PFSK-1 (cell line): ENCODE results near the gene TMEM233. TPM values are rescaled to one million over a fixed set of nuclear protein-coding genes. Genes with fewer than 3 reads are reported as not detected.

Experiments used
- FOXP2 ChIP-seq: optimal IDR thresholded peaks from 2 replicates; pipeline ENCODE3; 2011; ENCODE audit warnings: borderline replicate concordance, control low read depth, inconsistent platforms; ENCODE audit not compliant: insufficient read depth; ENCODE audit errors: extremely low read length, extremely low read depth
- POLR2AphosphoS5 ChIP-seq: IDR thresholded peaks from 2 replicates; pipeline ENCODE4 v1.6.1; 2012; ENCODE audit warnings: low read depth, mild to moderate bottlenecking, control low read depth, low read length, moderate library complexity
- SIN3A ChIP-seq: IDR thresholded peaks from 2 replicates; pipeline ENCODE4 v1.6.1; 2012; ENCODE audit warnings: mild to moderate bottlenecking, low read length, moderate library complexity, borderline replicate concordance; ENCODE audit not compliant: insufficient read depth
- TAF1 ChIP-seq: IDR thresholded peaks from 2 replicates; pipeline ENCODE4 v1.6.1; 2012; ENCODE audit warnings: low read length, control low read depth, borderline replicate concordance; ENCODE audit not compliant: insufficient read depth
- polyA plus RNA-seq: library from polyadenylated mRNA; unstranded; fragments of >200 nt; gene quantifications from one replicate; pipeline ENCODE4 v1.2.1, GENCODE V29; 2012; ENCODE audit warnings: low read depth, missing spikeins; ENCODE audit not compliant: insufficient read length
- TF ChIP-seq, protein P1 (sequence below), 2 experiments: IDR thresholded peaks; 2 replicates each; pipeline versions ENCODE4 v1.6.1 to v1.8.0; 2011 to 2012; ENCODE audit warnings: low read depth in 2 of 2, low read length in 2 of 2, control low read depth in 1 of 2, inconsistent platforms in 1 of 2, mild to moderate bottlenecking in 1 of 2, moderate library complexity in 1 of 2; ENCODE audit not compliant: insufficient read depth in 1 of 2

The TMEM233 gene
- not detected for polyA plus RNA-seq

DNA sequence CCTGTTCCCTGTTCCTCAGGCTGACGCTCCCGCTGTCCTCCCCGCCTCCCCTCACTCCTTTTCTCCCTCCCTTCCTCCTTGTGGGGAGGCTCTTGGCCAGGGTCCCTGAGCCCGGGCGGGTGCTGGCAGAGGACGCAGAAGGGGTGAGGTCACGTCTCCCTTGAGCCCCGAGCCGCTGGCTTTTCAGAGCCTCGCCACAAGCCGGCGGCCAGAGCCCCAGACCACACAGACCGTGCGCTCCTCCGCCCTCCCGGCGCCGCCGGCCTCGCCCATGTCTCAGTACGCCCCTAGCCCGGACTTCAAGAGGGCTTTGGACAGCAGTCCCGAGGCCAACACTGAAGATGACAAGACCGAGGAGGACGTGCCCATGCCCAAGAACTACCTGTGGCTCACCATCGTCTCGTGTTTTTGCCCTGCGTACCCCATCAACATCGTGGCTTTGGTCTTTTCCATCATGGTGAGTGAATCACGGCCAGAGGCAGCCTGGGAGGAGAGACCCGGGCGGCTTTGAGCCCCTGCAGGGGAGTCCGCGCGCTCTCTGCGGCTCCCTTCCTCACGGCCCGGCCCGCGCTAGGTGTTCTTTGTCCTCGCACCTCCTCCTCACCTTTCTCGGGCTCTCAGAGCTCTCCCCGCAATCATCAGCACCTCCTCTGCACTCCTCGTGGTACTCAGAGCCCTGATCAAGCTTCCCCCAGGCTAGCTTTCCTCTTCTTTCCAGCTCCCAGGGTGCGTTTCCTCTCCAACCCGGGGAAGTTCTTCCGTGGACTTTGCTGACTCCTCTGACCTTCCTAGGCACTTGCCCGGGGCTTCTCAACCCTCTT lies at the start of gene TMEM233:
TSS of gene TMEM233 (plus strand) at position 197 of the 821 bp plus-strand sequence. CDS start at position 272, 75 bp downstream.
- no peak for TF ChIP-seq TAF1
- TF ChIP-seq SIN3A: no peak
- no peak for TF ChIP-seq FOXP2
- TF ChIP-seq, protein P1, sequence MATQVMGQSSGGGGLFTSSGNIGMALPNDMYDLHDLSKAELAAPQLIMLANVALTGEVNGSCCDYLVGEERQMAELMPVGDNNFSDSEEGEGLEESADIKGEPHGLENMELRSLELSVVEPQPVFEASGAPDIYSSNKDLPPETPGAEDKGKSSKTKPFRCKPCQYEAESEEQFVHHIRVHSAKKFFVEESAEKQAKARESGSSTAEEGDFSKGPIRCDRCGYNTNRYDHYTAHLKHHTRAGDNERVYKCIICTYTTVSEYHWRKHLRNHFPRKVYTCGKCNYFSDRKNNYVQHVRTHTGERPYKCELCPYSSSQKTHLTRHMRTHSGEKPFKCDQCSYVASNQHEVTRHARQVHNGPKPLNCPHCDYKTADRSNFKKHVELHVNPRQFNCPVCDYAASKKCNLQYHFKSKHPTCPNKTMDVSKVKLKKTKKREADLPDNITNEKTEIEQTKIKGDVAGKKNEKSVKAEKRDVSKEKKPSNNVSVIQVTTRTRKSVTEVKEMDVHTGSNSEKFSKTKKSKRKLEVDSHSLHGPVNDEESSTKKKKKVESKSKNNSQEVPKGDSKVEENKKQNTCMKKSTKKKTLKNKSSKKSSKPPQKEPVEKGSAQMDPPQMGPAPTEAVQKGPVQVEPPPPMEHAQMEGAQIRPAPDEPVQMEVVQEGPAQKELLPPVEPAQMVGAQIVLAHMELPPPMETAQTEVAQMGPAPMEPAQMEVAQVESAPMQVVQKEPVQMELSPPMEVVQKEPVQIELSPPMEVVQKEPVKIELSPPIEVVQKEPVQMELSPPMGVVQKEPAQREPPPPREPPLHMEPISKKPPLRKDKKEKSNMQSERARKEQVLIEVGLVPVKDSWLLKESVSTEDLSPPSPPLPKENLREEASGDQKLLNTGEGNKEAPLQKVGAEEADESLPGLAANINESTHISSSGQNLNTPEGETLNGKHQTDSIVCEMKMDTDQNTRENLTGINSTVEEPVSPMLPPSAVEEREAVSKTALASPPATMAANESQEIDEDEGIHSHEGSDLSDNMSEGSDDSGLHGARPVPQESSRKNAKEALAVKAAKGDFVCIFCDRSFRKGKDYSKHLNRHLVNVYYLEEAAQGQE (IDR thresholded peaks at IDR 0.05; ENCODE audit: insufficient read depth in 1 of 2, low read depth in 2 of 2, low read length in 2 of 2): no peak
- no peak for TF ChIP-seq POLR2AphosphoS5

DNA sequence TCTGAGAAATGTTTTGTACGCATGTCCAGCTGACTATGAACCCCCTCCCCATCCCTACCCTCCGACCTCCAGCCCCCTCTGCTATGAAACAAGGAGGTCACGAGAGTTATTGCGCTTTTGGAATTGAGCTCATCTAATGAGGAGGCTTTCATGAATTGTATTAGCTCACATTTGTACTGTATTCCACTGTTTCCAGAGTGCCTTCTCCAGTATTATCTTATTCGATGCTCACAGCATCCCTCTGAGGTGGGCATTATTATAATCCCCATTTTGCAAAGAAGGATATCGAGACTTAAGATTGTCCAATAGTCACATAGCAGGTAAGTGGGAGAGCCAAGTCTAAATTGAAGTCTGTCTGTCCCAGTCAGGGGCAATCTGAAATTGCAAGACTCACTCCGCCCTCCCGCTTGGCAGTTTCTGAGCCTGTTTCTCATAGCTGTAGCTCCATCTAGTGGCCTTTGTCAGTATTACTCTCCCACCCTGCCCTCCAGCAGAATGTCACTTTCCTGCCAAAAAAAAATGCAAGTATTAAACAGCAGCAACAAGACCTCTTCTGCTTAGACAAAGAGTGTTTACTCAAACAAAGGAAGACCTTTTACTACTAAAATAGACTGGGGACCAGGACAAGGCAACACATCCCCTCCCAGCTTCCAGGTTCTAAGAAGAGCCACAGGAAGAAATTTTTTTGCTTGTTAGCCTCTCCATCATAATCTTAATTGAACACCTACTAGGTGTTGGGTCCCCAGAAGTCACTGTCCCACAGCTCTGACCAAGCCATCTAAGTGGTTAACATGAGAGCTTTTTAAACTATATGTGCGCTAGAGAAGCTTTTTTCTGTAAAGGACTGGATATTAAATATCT lies 48.6 kb upstream of the TMEM233 start:
- TF ChIP-seq, protein P1 (IDR thresholded peaks at IDR 0.05; ENCODE audit: insufficient read depth in 1 of 2, low read depth in 2 of 2, low read length in 2 of 2): no peak
- TF ChIP-seq SIN3A (no peak), FOXP2 (no peak), POLR2AphosphoS5 (no peak), TAF1 (no peak)

DNA sequence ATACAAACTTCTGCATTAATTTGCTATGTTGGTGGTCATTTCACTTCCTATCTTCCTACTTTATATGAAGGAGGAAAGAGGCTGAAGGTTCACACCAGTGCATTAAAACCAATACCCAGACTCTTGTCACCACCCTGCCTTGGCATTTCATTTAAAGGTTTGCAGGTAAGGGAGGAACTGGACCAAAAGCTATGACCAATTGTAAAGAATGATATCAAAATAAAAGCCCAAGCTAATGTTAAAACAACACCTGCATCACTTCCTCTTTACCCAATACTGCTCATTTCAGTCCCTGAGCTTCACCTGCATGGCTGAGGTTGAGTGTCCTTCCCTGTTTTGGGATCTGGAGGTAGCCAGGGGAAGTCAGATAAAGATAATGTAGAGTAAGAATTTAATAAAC lies 47.2 kb upstream of the TMEM233 start:
- TF ChIP-seq SIN3A: no peak
- no peak for TF ChIP-seq FOXP2
- TF ChIP-seq, protein P1 (IDR thresholded peaks at IDR 0.05; ENCODE audit: insufficient read depth in 1 of 2, low read depth in 2 of 2, low read length in 2 of 2): no peak
- TF ChIP-seq TAF1: no peak
- no peak for TF ChIP-seq POLR2AphosphoS5

DNA sequence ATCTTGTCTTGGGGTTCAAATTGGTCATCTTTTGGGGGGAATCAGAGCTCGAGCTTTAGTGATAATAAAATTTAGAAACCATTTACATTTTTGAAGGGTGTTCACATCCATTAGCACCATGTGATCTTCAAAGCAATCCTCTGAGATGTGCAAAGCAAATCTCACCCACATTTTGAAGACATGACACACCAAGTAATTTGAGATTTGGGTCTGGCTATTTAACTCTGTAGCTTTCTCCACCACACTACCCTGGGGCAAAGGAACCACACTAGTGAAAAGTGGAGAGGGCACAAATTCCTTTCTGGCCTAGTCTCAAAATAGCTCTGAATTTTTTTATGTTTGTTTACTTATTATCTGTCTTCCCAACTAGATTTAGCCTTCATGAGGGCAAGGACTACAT lies 46.6 kb upstream of the TMEM233 start:
- TF ChIP-seq TAF1 (no peak), POLR2AphosphoS5 (no peak), FOXP2 (no peak), SIN3A (no peak)
- TF ChIP-seq, protein P1 (IDR thresholded peaks at IDR 0.05; ENCODE audit: insufficient read depth in 1 of 2, low read depth in 2 of 2, low read length in 2 of 2): no peak
